Ascending aorta (tissue), 2 donors: ENCODE results near the gene GNAQ. TPM values are rescaled to one million over a fixed set of nuclear protein-coding genes. Genes with fewer than 3 reads are reported as not detected.

ENCODE experiments used
- DNase-seq, 2 donors: peaks; one replicate each; pipeline ENCODE4 v3.0.0-alpha.2; 2019; ENCODE audit warnings: low spot score in 2 of 2
- H3K27ac ChIP-seq, 2 donors: fragments of 200-600 bp; sonication (generic); one replicate each; pipeline ENCODE4 v1.5.1; 2016 to 2017; ENCODE audit warnings: mild to moderate bottlenecking in 1 of 2
- H3K27me3 ChIP-seq: fragments of 200-600 bp; sonication (generic); one replicate; pipeline ENCODE4 v1.5.1; 2017
- H3K36me3 ChIP-seq, 2 donors: fragments of 200-600 bp; sonication (generic); one replicate each; pipeline ENCODE4 v1.5.1; 2016
- H3K4me1 ChIP-seq, 2 donors: fragments of 200-600 bp; sonication (generic); one replicate each; pipeline ENCODE4 v1.5.1; 2016 to 2017; ENCODE audit warnings: mild to moderate bottlenecking in 1 of 2
- H3K4me3 ChIP-seq, 2 donors: fragments of 200-600 bp; sonication (generic); one replicate each; pipeline ENCODE4 v1.5.1; 2016 to 2017; ENCODE audit warnings: mild to moderate bottlenecking in 1 of 2
- H3K9me3 ChIP-seq, 2 donors: fragments of 200-600 bp; sonication (generic); one replicate each; pipeline ENCODE4 v1.5.1; 2016
- CTCF ChIP-seq, 3 experiments: fragments of 200-600 bp in 2 of 3; fragments of 450-650 bp in 1 of 3; sonication (generic) in 2 of 3; IDR thresholded peaks; one replicate each; pipeline ENCODE4 v1.5.1; 2016 to 2019; ENCODE audit warnings: antibody characterized with exemption in 3 of 3, mild to moderate bottlenecking in 1 of 3, moderate library complexity in 1 of 3
- intact Hi-C: fragments of 100-400 bp; cut with DNase I; formaldehyde crosslinking; loops from one replicate; pipeline ENCODE4 v1.15.1; 2023
- total RNA-seq: library from RNA; depleted of rRNA; stranded (reverse); fragments of >200 nt; gene quantifications from one replicate; pipeline ENCODE4 v1.1.0, GENCODE V29; 2016

Gene GNAQ
- total RNA-seq, 1 donor from 2014 or later, result 29.2 TPM

DNA sequence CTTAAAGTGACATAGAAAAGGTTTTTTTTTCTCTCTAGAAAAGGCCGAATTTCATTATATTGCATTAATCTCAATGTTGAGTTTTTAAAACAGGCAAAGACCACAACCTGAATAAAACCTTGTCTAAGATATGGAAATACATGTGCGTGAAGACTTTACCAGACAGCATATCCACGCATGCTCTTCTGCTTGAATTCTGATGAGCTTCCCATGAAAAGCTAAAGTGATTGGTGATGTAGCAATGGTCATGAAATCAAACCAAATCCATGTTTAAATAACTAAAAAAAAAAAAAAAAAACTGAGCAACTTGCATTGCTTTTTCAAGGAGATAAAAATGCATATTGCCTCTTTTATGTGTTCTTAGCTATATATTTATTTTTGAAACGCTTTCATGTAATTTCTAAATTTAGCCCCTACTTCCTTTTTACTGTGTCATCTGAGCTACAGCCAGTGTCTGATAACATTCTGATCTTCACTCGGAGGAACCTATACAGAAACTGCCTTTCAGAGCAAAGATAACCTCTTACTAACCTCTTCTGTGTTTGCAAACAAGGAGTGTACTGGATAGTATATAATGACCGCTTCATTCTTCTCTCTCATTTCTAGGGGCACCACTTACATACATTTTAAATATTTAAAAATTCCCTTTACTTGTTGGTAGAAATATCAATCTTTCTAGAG is 204.4 kb downstream of the GNAQ start:
- no peak for TF ChIP-seq CTCF (IDR thresholded peaks at IDR 0.05)
- H3K36me3 ChIP-seq, result no peaks in the 10 kb centered on the region
- H3K4me3 ChIP-seq, result no peak overlapping the region
- no peaks in the 10 kb centered on the region for H3K9me3 ChIP-seq
- intact Hi-C loops, result no loop called here
- DNase-seq, result no peak
- H3K27me3 ChIP-seq, result no peaks in the 10 kb centered on the region
- no peak overlapping the region for H3K27ac ChIP-seq
- peaks cover under 1 to 10% of the 10 kb centered on the region in 2 donors for H3K4me1 ChIP-seq

- H3K4me3 ChIP-seq, result no peak overlapping the region
- H3K27ac ChIP-seq, result no peak overlapping the region
- DNase-seq, result no peak
- no peaks in the 10 kb centered on the region for H3K36me3 ChIP-seq
- H3K4me1 ChIP-seq, result peaks cover 0 to 7% of the 10 kb centered on the region in 2 donors
- no peaks in the 10 kb centered on the region for H3K27me3 ChIP-seq
- no peaks in the 10 kb centered on the region for H3K9me3 ChIP-seq
- TF ChIP-seq CTCF (IDR thresholded peaks at IDR 0.05), result no peak
- intact Hi-C loops, result no loop called here
These were observed 205.0 kb downstream of the GNAQ start for GRCh38 chr9:77826621-77827020.

- DNase-seq, result no peak
- intact Hi-C loops, result no loop called here
- H3K4me3 ChIP-seq, result no peak overlapping the region
- TF ChIP-seq CTCF (IDR thresholded peaks at IDR 0.05), result no peak
- no peaks in the 10 kb centered on the region for H3K36me3 ChIP-seq
- H3K27ac ChIP-seq, result no peak overlapping the region
- H3K4me1 ChIP-seq, result peaks cover 0 to 7% of the 10 kb centered on the region in 2 donors
- no peaks in the 10 kb centered on the region for H3K9me3 ChIP-seq
- no peaks in the 10 kb centered on the region for H3K27me3 ChIP-seq
These were observed 205.5 kb downstream of the GNAQ start for GRCh38 chr9:77826116-77826515.

DNA sequence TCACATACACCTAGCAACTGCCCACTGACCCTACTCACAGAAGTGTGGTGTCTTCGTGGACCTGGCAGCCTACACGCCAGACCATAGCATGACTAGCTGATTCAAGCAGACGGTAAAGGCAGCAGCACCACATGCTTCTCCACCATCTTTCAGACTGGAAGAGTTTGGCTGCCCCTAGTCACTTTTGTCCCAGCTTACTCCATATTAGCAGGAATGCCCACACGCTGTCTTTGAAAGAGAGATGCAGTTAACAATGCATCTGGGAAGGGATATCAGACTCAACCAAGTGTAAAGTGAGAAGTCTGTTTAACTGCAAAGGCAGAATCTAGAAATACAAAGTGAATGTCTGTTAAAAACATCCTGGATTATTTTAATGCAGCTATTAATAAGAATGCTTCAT is 206.2 kb downstream of the GNAQ start:
- no peaks in the 10 kb centered on the region for H3K36me3 ChIP-seq
- no peaks in the 10 kb centered on the region for H3K27me3 ChIP-seq
- H3K9me3 ChIP-seq, result no peaks in the 10 kb centered on the region
- no peak for DNase-seq
- TF ChIP-seq CTCF (IDR thresholded peaks at IDR 0.05), result no peak
- no peak overlapping the region for H3K27ac ChIP-seq
- no peak overlapping the region for H3K4me3 ChIP-seq
- intact Hi-C loops, result no loop called here
- peaks cover 0 to 11% of the 10 kb centered on the region in 2 donors for H3K4me1 ChIP-seq

GRCh38 chr9:77820293-77820954 is 211.2 kb downstream of the GNAQ start:
- Histone ChIP-seq H3K9me3 (no peaks in the 10 kb centered on the region), H3K4me1 (peaks cover 0 to 22% of the 10 kb centered on the region in 2 donors), H3K27ac (peak overlapping the region in 1 of 2 donors; percentile 13), H3K36me3 (no peaks in the 10 kb centered on the region), H3K27me3 (no peaks in the 10 kb centered on the region), H3K4me3 (no peak overlapping the region)
- intact Hi-C loops, result no loop called here
- DNase-seq, result no peak
- TF ChIP-seq CTCF (IDR thresholded peaks at IDR 0.05), result no peak
